Fibroblast of upper back skin (primary cell): ENCODE results near the gene THAP10.
"Not testable (repeated sequence)": the region's sequence is repeated elsewhere in the genome, so short reads cannot be mapped to it uniquely, and the experiment has no call there.

Experiments used
- DNase-seq: peaks from one replicate; pipeline ENCODE4 v3.0.0-alpha.2; 2013

THAP10 gene

GRCh38 chr15:70892002-70892911, at the start of gene THAP10, which contains the start of gene LRRC49:
TSS of gene THAP10 (minus strand) at chr15:70892433. CDS start at chr15:70892272, 161 bp downstream.
TSS of gene LRRC49 (plus strand) at chr15:70892826. CDS start at chr15:70892895, 69 bp downstream.
- DNase-seq, result peak; percentile 96

- DNase-seq, result peak; percentile 20
Observed at GRCh38 chr15:70936326-70936725, 44.1 kb upstream of the THAP10 start.

GRCh38 chr15:70935631-70936030, 43.4 kb upstream of the THAP10 start:
- DNase-seq, result no peak

GRCh38 chr15:70933411-70933810, 41.2 kb upstream of the THAP10 start:
- DNase-seq, result no peak

- DNase-seq, result no peak
Observed at GRCh38 chr15:70932397-70932796, 40.2 kb upstream of the THAP10 start.

- DNase-seq, result no peak
Observed at GRCh38 chr15:70931821-70932220, 39.6 kb upstream of the THAP10 start.

- not testable (repeated sequence) for DNase-seq
Observed at GRCh38 chr15:70926914-70927313, 34.7 kb upstream of the THAP10 start.

GRCh38 chr15:70923311-70924080, 31.3 kb upstream of the THAP10 start:
- peak; percentile 25 for DNase-seq

- DNase-seq, result no peak
Observed at GRCh38 chr15:70922119-70922518, 29.9 kb upstream of the THAP10 start.

GRCh38 chr15:70920981-70921696, 28.9 kb upstream of the THAP10 start:
- DNase-seq, result no peak

- no peak for DNase-seq
Observed at GRCh38 chr15:70917955-70918354, 25.7 kb upstream of the THAP10 start.

- DNase-seq, result no peak
Observed at GRCh38 chr15:70916531-70916930, 24.3 kb upstream of the THAP10 start.

- no peak for DNase-seq
Observed at GRCh38 chr15:70912187-70912586, 20.0 kb upstream of the THAP10 start.

GRCh38 chr15:70910958-70911357, 18.7 kb upstream of the THAP10 start:
- no peak for DNase-seq

GRCh38 chr15:70907784-70908471, 15.7 kb upstream of the THAP10 start:
- no peak for DNase-seq

GRCh38 chr15:70906842-70907241, 14.6 kb upstream of the THAP10 start:
- peak; percentile 72 for DNase-seq

- DNase-seq, result peak; percentile 86
Observed at GRCh38 chr15:70902107-70902506, 9.9 kb upstream of the THAP10 start.

- peak; percentile 70 for DNase-seq
Observed at GRCh38 chr15:70892912-70893560, 803 bp upstream of the THAP10 start.

GRCh38 chr15:70882361-70882760, 9.9 kb downstream of the THAP10 start:
- DNase-seq, result no peak

- DNase-seq, result no peak
Observed at GRCh38 chr15:70880781-70881180, 11.5 kb downstream of the THAP10 start.

GRCh38 chr15:70879401-70879800, 12.8 kb downstream of the THAP10 start:
- DNase-seq, result peak; percentile 86

GRCh38 chr15:70876683-70877082, 15.6 kb downstream of the THAP10 start:
- no peak for DNase-seq
